ENCODE data around the gene RNF167.
A peak's percentile ranks its signal among the peaks of the same experiment; 100 is the strongest.

The RNF167 gene

DNA sequence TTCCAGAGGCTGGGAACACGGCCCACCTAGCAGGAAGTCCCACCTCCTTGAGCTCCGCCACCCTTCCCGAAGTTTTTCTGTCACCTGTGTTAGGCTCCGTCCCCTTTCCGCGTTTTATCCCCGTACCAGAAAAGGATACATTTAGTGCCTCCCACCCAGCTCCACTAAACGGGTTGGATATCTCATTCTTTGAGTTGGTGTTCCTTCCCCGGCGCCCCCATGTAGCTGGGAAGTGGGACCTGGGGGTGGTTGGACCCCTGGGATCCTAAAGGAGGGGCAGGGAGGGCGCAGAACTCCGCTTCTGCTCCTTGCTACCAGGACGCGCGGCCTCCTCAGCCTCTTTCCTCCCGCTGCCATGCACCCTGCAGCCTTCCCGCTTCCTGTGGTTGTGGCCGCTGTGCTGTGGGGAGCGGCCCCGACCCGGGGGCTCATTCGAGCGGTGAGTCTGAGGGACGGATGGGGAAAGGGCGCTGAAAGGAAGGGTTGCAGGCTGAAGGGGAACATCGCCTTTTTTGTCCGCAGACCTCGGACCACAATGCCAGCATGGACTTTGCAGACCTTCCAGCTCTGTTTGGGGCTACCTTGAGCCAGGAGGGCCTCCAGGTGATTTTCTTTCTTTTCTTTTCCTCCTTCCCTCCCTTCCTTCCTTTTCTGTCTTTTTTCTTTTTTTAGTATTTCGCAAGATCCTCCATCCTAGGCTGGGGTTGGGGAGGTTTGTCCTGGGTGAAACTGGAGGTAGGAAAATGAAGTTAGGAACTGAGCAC is 669 bp downstream of the RNF167 start:
- DNase-seq (ENCODE audit: low spot score in 2 of 2) = peak in 1 of 2 donors; percentile 77
- peaks cover 74% of the 10 kb centered on the region for H3K4me1 Mint-ChIP-seq
- H3K27ac Mint-ChIP-seq = peak overlapping the region; percentile 99
- ATAC-seq = no peak
- no peaks in the 10 kb centered on the region for H3K9me3 Mint-ChIP-seq
- H3K4me3 Mint-ChIP-seq = peak overlapping the region; percentile 93
- peaks cover 82% of the 10 kb centered on the region for H3K36me3 Mint-ChIP-seq

DNA sequence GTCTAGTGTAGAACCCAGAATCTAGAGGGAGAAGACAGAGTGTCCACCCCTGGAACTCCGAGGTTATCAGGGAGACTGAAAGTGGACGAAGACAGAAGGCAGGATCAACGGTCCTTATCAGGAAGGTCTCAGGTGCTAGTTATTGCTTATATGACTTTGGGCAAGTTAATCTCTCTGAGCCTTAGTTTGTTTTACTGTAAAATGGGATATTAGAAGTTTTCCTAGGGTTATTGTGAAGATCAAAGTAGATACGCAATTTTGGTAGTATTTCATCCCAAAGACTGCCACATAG is 1.2 kb downstream of the RNF167 start:
- H3K27ac Mint-ChIP-seq = peak overlapping the region; percentile 99
- ATAC-seq (no peak), DNase-seq (ENCODE audit: low spot score in 2 of 2) (no peak)
- peaks cover 73% of the 10 kb centered on the region for H3K4me1 Mint-ChIP-seq
- H3K9me3 Mint-ChIP-seq = no peaks in the 10 kb centered on the region
- H3K36me3 Mint-ChIP-seq = peaks cover 88% of the 10 kb centered on the region
- peak overlapping the region; percentile 93 for H3K4me3 Mint-ChIP-seq

DNA sequence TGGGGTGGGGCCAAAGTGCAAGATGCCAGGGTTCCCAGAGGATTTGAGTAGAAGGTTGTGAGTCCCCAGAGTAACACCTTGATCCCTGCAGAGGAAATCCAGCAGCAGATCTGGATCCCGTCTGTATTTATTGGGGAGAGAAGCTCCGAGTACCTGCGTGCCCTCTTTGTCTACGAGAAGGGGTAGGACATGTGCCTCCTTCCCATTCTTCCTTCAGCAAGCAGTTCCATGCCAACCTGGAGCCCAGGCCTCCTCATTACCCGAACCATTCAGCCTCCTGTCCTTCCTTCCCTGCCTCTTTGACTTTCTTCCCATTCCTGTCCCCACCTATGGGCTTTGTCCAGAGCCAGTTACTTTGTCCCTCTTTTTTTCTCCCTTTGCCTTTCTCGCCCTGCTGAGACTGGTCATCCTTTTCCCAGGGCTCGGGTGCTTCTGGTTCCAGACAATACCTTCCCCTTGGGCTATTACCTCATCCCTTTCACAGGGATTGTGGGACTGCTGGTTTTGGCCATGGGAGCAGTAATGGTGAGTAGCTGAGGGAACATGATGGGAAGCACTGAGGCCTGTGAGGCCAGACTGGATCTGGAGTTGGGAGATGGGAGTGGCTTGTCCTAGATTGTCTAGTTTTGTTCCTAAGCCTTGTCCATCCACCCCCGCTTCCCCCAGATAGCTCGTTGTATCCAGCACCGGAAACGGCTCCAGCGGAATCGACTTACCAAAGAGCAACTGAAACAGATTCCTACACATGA is 2.9 kb downstream of the RNF167 start:
- no peak for DNase-seq (ENCODE audit: low spot score in 2 of 2)
- H3K4me1 Mint-ChIP-seq = peaks cover 70% of the 10 kb centered on the region

DNA sequence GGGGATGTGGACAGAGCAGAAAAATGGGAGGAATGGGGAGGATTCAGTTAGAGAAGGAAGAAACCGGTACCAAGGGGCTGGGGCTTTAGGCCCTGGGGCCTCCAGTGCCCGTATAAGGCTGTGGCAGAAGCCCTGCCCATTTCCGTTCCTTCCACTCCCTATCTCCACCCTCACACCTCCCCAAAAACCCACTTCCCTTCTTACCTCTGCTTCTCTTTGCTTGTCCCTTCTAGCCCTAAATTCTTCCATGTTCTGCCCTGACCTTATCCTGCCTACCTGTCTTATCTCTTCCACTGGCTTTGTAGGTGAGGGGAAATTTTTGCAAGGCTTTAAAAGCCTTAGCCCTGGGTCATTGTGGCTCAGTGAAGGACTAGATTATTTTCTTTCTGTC is 4.1 kb downstream of the RNF167 start:
- ATAC-seq (peak; percentile 12), DNase-seq (ENCODE audit: low spot score in 2 of 2) (no peak)
- Mint-ChIP-seq H3K27ac (peak overlapping the region; percentile 99), H3K9me3 (no peaks in the 10 kb centered on the region), H3K36me3 (peaks cover 92% of the 10 kb centered on the region), H3K4me3 (peak overlapping the region; percentile 93), H3K4me1 (peaks cover 68% of the 10 kb centered on the region)

More for the DNA sequence above, 2.9 kb downstream of the RNF167 start:
- Mint-ChIP-seq H3K9me3 (no peaks in the 10 kb centered on the region), H3K4me3 (peak overlapping the region; percentile 93), H3K27ac (peak overlapping the region; percentile 99), H3K36me3 (peaks cover 91% of the 10 kb centered on the region)
- ATAC-seq = no peak

DNA sequence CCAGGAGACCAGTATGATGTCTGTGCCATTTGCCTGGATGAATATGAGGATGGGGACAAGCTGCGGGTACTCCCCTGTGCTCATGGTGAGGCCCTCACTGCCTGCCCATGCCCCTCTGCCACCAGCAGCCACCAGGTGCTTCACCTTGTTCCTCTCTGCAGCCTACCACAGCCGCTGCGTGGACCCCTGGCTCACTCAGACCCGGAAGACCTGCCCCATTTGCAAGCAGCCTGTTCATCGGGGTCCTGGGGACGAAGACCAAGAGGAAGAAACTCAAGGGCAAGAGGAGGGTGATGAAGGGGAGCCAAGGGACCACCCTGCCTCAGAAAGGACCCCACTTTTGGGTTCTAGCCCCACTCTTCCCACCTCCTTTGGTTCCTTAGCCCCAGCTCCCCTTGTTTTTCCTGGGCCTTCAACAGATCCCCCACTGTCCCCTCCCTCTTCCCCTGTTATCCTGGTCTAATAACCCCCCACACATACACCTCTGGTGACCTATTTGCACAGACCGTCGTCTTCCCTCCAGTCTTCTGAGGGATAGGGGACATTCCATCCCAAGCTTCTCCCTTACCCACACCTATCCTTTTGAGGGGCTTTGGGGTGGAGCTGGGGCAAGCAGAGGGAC is 4.6 kb downstream of the RNF167 start:
- Mint-ChIP-seq H3K9me3 (no peaks in the 10 kb centered on the region), H3K27ac (peak overlapping the region; percentile 99), H3K36me3 (peaks cover 92% of the 10 kb centered on the region), H3K4me3 (peak overlapping the region; percentile 93), H3K4me1 (peaks cover 68% of the 10 kb centered on the region)
- ATAC-seq (no peak), DNase-seq (ENCODE audit: low spot score in 2 of 2) (peak in 1 of 2 donors; percentile 79)

DNA sequence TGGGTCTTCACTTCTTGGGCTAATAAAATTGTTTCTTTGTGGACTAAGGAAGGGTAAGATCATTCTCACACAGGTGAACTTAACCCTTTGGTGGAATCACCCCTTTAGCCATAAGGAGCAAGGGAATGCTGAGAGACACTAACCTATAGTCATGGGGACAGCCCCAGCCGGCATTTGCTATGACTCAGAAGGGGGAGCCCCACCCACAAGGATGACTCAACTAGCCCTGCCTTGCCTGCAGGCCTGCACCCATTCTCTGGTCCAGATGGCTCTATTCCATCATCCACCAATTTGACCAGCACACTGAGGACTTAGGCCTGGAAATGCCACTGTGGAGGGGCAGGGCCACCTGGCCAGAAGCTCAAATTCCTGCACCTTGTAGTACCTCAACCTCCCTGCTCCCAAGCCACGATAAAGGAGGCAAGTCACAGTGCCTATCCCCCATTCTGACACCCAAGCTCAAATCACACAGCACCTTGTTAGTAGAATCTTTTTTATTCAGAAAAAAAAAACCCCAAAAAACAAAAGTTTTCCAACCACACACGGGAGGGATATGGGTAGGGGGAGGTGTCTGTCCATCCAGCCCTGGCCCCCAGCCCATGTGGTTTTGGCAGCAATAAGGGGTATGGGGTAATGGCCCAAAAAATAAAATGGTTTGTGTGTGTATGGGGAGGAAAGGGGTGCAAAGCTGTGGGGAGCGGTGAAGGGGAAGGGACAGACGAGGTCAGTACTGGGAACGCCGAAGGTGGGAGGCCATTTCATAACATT is 5.3 kb downstream of the RNF167 start:
- peak overlapping the region; percentile 93 for H3K4me3 Mint-ChIP-seq
- peak overlapping the region; percentile 99 for H3K27ac Mint-ChIP-seq
- no peaks in the 10 kb centered on the region for H3K9me3 Mint-ChIP-seq
- H3K4me1 Mint-ChIP-seq = peaks cover 71% of the 10 kb centered on the region
- peak; percentile 71 to 91 for DNase-seq (ENCODE audit: low spot score in 2 of 2)
- ATAC-seq = peak; percentile 63
- peaks cover 90% of the 10 kb centered on the region for H3K36me3 Mint-ChIP-seq

DNA sequence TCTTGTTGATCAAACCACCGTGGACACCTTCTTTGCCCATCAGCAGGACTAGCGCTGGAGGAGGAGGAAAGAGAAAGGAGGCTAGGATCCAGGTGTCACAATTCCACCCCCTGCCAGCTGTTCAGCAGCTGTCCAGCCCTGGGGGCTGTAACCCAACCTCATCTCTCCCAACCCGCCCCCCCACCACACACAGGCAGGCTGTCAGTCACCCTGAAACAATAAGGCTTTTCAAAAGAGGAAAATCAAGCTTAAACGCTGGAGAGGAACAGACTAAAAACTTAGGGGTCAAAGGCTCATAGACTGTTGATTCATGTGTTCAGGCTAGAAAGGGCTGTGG is 5.8 kb downstream of the RNF167 start:
- H3K9me3 Mint-ChIP-seq = no peaks in the 10 kb centered on the region
- H3K27ac Mint-ChIP-seq = peak overlapping the region; percentile 99
- H3K4me3 Mint-ChIP-seq = peak overlapping the region; percentile 93
- peaks cover 89% of the 10 kb centered on the region for H3K36me3 Mint-ChIP-seq
- no peak for ATAC-seq
- peaks cover 75% of the 10 kb centered on the region for H3K4me1 Mint-ChIP-seq
- DNase-seq (ENCODE audit: low spot score in 2 of 2) = no peak

DNA sequence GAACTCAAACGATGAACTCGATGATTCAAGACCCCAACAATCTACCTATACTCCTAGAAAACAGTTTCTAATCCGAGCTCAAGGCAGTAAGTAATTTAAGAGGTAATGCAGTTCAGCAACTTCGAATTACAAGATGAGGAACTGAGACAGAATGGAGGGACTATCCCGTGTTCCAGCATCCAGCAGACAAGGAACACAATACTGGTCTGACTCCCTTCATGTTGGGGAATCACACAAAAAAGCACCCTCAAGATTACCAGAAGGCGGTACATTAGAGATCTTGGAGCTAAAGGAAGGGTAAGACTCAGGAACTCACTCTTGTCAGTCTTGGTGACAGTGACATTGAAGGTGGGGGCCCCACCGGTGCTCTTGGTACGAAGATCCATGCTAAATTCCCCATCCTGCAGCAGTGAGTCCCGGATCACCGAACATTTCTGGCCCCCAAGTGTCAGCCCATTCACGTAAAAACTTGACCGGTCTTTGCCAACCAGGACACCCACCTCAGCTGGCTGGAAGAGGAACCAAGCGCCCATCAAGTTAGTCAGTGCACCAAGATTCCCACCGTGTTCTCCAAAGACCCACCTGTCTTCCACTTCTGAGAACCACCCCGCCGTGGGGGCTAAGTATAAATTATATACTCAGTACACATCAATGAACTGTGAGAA is 6.4 kb downstream of the RNF167 start:
- DNase-seq (ENCODE audit: low spot score in 2 of 2) (peak in 1 of 2 donors; percentile 60), ATAC-seq (no peak)

DNA sequence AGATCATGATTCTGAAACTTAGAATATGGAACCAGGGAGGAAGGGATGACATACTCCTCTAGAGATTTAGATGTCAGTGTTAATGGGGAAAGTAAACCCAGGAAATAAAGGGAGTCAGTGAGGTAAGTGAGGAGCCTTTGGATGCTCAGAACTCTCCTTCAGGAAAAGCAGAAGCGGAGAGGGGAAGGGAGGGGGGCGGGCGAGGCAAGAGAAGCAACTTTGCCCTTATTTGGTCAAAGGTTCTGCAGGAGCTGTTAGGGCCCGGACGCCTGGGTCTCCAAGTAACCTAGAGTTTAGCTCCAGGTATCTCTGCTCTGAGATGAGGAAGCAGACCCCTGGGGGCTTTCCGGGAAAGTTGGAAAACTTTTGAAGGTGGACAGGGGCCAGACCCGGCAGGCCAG is 6.9 kb downstream of the RNF167 start:
- DNase-seq (ENCODE audit: low spot score in 2 of 2) (peak in 1 of 2 donors; percentile 34), ATAC-seq (no peak)
- Mint-ChIP-seq H3K4me3 (peak overlapping the region; percentile 93), H3K4me1 (peaks cover 74% of the 10 kb centered on the region), H3K36me3 (peaks cover 78% of the 10 kb centered on the region), H3K9me3 (no peaks in the 10 kb centered on the region), H3K27ac (peak overlapping the region; percentile 99)

More for the DNA sequence above, 6.4 kb downstream of the RNF167 start:
- peaks cover 75% of the 10 kb centered on the region for H3K4me1 Mint-ChIP-seq
- H3K9me3 Mint-ChIP-seq = no peaks in the 10 kb centered on the region
- H3K4me3 Mint-ChIP-seq = peak overlapping the region; percentile 93
- peaks cover 84% of the 10 kb centered on the region for H3K36me3 Mint-ChIP-seq
- peak overlapping the region; percentile 99 for H3K27ac Mint-ChIP-seq

DNA sequence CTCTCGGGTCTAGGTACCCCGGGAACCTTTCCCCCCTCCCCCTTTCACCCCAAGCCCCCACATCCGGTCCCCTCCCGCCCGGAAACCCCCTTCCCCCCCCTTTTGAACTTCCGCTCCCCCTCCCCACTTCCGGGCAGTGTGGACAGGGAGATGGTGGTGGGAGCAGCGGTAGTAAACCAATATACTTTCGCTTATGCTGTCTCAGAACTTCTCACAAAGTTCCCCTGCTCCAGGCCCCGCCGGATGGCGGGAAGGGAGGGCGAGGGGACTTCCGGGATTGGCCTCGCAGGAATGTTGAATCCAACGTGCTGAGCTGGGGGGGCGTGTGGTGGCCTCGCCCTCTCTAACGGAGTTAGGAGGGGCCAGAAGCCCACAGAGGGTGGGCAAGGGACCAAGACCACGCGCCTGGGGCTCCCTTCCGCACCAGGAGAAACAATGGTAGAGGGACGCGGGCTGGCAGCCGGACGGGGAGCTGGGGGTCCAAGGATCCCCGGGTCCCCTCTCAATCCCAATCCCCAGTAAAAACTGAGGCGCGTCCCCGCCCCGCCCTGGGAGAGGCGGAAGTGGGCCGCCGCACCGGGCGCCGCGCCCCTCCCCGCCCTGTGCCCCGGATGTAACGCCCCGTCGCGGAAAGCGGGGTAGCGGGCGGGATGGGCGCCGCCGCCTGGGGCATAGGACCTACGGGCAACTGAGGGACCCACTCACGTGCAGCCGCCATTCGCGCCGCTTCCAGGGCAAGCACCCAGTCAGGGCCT is 7.5 kb downstream of the RNF167 start:
- peak; percentile 27 for ATAC-seq

DNA sequence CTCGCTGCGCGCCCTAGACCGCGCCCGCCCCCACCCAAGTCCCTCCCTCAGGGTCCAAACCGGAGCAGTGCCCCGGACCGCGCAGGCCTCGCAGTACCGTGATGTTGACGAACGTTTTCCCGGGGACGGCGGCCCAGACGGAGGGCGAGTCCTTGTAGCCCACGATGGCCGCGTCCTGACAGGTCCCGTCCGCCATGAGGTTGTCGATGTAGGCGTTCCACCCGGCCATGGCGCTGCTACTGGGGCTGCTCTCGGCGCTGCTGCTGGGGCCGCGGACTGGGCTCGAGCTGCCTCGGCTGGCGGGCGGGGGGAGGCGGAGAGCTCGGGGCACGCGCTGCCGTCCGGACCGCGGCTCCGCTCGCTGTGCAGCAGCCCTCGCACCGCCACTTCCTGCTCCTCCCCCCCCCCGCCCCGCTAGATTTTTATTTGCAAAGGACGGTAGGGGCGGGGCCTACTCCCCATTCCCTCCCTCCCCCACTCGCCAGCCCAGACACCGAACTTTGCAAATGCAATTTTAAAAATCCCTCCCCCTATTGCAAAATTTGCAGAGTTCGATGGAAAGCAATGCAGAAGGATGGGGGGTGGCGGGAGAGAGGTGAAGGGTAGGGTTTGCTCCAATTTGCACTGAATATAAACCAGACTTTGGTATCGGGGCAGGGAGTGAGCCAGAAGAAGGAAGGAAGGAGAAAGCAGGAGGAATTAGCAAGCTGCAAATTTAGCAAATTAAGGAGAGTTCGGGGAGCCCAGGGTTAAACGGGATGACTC is 8.3 kb downstream of the RNF167 start, which contains the start of gene PFN1:
Gene PFN1 (minus strand): TSS at position 365 of the 765 bp plus-strand sequence. CDS start 136 bp downstream, at position 229.
- peaks cover 61% of the 10 kb centered on the region for H3K4me1 Mint-ChIP-seq
- H3K9me3 Mint-ChIP-seq = no peaks in the 10 kb centered on the region
- peak; percentile 49 for ATAC-seq
- peak within 1 kb of the TSS; percentile 99 for H3K27ac Mint-ChIP-seq
- H3K4me3 Mint-ChIP-seq = peak within 1 kb of the TSS; percentile 93
- H3K36me3 Mint-ChIP-seq = peaks cover 65% of the 10 kb centered on the region
- DNase-seq (ENCODE audit: low spot score in 2 of 2) = peak; percentile 66 to 88

More for the DNA sequence above, 7.5 kb downstream of the RNF167 start:
- Mint-ChIP-seq H3K9me3 (no peaks in the 10 kb centered on the region), H3K4me3 (peak overlapping the region; percentile 93), H3K27ac (peak overlapping the region; percentile 99), H3K4me1 (peaks cover 69% of the 10 kb centered on the region), H3K36me3 (peaks cover 73% of the 10 kb centered on the region)
- DNase-seq (ENCODE audit: low spot score in 2 of 2) = peak; percentile 55 to 89

DNA sequence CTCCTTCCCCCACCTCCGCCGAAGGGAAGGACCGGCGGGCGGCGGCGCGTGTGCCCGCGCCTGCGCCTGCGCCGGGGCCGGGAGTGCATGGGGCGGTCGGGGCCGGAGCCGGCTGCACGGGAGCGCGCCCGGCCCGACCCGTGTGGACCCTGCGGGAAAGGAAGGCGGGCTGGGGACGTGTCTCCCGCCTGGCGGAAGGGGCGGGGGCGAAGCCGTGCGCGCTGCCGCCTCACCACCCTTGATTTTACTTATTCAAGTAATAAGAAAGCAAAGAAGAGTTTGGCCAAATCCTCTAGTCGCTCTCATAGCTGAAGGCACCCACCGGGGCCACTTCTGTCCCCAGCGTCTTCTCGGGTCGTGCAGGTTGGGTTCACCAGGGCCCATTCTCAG is 8.9 kb downstream of the RNF167 start:
- Mint-ChIP-seq H3K36me3 (peaks cover 59% of the 10 kb centered on the region), H3K4me1 (peaks cover 55% of the 10 kb centered on the region), H3K27ac (peak overlapping the region; percentile 99)

DNA sequence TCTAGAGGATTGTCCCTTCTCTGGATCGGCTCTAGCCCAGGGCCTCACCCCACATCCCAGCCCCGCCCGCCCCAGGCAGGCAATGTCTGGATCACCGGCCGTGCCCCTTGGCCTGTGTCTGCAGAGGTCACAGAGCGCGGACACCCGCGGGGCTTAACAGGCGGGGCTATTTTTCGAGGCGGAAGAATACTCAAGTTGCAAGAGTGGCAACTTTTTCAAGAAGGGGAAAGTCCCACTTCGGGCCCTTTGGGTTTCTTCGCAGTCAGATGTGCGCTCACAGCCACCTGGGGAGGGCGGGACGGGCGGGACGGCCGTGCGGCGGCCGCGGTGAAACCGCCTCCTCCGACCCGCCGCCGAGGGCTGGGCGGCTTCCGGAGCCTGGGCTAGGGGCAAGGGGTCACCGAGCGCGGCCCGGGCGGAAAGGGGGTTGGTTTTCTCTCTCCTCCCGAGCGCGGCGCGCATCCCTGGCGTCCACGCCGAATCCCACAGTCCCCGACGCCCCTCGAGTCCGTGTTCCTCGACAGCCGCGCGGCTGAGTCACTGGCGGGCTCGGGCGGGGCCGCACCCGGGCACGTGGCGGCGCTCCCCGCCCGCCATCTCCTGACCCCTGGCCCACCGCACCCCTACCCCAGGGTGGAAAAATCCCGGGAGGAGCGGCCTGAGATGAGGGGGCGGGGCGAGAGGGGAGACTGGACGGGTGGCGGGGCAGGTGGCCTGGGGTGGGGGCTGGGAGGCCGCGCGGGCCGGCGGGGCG is 9.4 kb downstream of the RNF167 start:
- H3K4me1 Mint-ChIP-seq = peaks cover 50% of the 10 kb centered on the region
- H3K4me3 Mint-ChIP-seq = peak overlapping the region; percentile 93
- no peaks in the 10 kb centered on the region for H3K9me3 Mint-ChIP-seq
- DNase-seq (ENCODE audit: low spot score in 2 of 2) (peak; percentile 67 to 91), ATAC-seq (peak; percentile 57)
- peaks cover 54% of the 10 kb centered on the region for H3K36me3 Mint-ChIP-seq
- peak overlapping the region; percentile 99 for H3K27ac Mint-ChIP-seq

More for the DNA sequence above, 8.9 kb downstream of the RNF167 start:
- H3K4me3 Mint-ChIP-seq = peak overlapping the region; percentile 93
- ATAC-seq = peak; percentile 60
- H3K9me3 Mint-ChIP-seq = no peaks in the 10 kb centered on the region
- DNase-seq (ENCODE audit: low spot score in 2 of 2) = peak; percentile 59 to 92
